ENCODE data around the gene CRYBA2. TPM values are rescaled to one million over a fixed set of nuclear protein-coding genes. Genes with fewer than 3 reads are reported as not detected.

The CRYBA2 gene
- total RNA-seq, 1 donor from 2014 or later = not detected

DNA sequence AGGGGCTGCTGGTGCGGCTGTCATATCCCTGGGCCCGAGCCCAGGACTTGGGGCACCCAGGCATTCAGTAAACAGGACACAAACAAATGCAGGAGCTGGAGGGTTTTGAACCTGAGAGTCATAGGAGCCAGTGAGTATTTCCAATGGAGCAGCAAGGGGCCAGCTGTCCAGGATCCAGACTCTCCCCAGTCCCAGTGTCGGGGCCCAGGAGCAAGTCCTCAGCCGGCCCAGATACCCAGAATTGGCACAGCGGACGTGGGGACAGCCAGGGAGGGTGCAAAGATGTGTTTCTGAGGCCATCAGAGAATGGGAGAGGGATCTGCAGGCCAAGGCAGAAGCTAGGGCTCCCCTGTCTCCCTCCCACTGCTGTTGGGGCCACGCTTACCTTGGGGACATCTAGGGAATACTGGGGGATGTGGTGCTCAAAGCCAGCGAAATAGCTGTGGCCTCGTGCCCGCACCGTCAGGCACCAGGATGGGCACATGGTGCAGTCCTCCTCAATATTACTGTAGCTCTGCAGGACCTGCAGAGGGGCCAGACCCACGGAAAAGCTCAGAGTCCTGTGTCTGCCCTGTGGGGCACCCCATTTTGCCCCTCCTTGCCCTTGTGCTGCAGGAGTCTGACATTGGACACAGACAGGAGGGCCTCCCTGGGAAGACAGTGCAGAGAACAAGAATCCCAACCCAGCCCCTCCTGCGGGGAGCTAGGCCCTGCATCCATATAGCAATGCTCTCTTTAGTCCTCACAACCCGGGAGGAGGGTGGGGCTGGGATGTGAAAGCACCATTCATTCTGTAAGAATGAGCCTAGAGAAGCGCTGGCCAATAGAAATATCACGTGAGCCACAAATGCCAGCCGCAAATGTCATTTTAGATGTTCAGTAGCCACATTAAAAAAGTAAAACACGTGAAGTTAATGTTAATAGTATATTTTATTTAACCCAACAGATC lies 32.7 kb upstream of the CRYBA2 start:
- Histone ChIP-seq H3K4me1 (peaks cover 3% of the 10 kb centered on the region), H4K20me1 (ENCODE audit: low read depth) (no peaks in the 10 kb centered on the region), H3K79me2 (ENCODE audit: low read depth) (no peaks in the 10 kb centered on the region), H3K9me3 (ENCODE audit: low read depth) (no peaks in the 10 kb centered on the region), H3F3A (ENCODE audit: low read depth) (no peaks in the 10 kb centered on the region), H3K27me3 (peaks cover under 1% of the 10 kb centered on the region), H3K9ac (no peak overlapping the region), H2AFZ (replicated peaks) (no peak overlapping the region), H3K4me3 (no peak overlapping the region), H3K36me3 (no peaks in the 10 kb centered on the region), H3K4me2 (no peak overlapping the region), H3K27ac (no peak overlapping the region)
- peaks cover 3% of the 10 kb centered on the region for H3K27me3 Mint-ChIP-seq (ENCODE audit: insufficient read depth, low read depth)
- no peak for TF ChIP-seq CTCF (IDR thresholded peaks at IDR 0.05)
- no peak for TF ChIP-seq EZH2phosphoT487 (IDR thresholded peaks at IDR 0.05)
- TF ChIP-seq EZH2 (IDR thresholded peaks at IDR 0.05) = no peak
- DNase-seq (ENCODE audit: low spot score) = no peak
- no peak overlapping the region for H3K27ac Mint-ChIP-seq
- peaks cover 7% of the 10 kb centered on the region for H3K4me1 Mint-ChIP-seq
- no peaks in the 10 kb centered on the region for H3K9me3 Mint-ChIP-seq
- H3K4me3 Mint-ChIP-seq = no peak overlapping the region
- H3K36me3 Mint-ChIP-seq = no peaks in the 10 kb centered on the region

GRCh38 chr2:219024059-219024458 lies 30.8 kb upstream of the CRYBA2 start:
- H3K4me2 ChIP-seq = no peak overlapping the region
- H3K36me3 Mint-ChIP-seq = no peaks in the 10 kb centered on the region
- H3K27ac ChIP-seq = no peak overlapping the region
- H3K4me3 ChIP-seq = no peak overlapping the region
- TF ChIP-seq EZH2phosphoT487 (IDR thresholded peaks at IDR 0.05) = no peak
- no peak for TF ChIP-seq CTCF (IDR thresholded peaks at IDR 0.05)
- no peak for TF ChIP-seq EZH2 (IDR thresholded peaks at IDR 0.05)
- no peak overlapping the region for H3K27ac Mint-ChIP-seq
- H2AFZ ChIP-seq (replicated peaks) = no peak overlapping the region
- no peaks in the 10 kb centered on the region for H3K9me3 ChIP-seq (ENCODE audit: low read depth)
- peaks cover 2% of the 10 kb centered on the region for H3K4me1 Mint-ChIP-seq
- no peak overlapping the region for H3K9ac ChIP-seq
- no peaks in the 10 kb centered on the region for H3F3A ChIP-seq (ENCODE audit: low read depth)
- no peaks in the 10 kb centered on the region for H3K9me3 Mint-ChIP-seq
- no peaks in the 10 kb centered on the region for H3K36me3 ChIP-seq
- peaks cover 3% of the 10 kb centered on the region for H3K4me1 ChIP-seq
- no peaks in the 10 kb centered on the region for H3K79me2 ChIP-seq (ENCODE audit: low read depth)
- H3K27me3 Mint-ChIP-seq (ENCODE audit: insufficient read depth, low read depth) = peaks cover 4% of the 10 kb centered on the region
- DNase-seq (ENCODE audit: low spot score) = peak; percentile 50
- no peak overlapping the region for H3K4me3 Mint-ChIP-seq
- peaks cover 16% of the 10 kb centered on the region for H3K27me3 ChIP-seq
- no peaks in the 10 kb centered on the region for H4K20me1 ChIP-seq (ENCODE audit: low read depth)

DNA sequence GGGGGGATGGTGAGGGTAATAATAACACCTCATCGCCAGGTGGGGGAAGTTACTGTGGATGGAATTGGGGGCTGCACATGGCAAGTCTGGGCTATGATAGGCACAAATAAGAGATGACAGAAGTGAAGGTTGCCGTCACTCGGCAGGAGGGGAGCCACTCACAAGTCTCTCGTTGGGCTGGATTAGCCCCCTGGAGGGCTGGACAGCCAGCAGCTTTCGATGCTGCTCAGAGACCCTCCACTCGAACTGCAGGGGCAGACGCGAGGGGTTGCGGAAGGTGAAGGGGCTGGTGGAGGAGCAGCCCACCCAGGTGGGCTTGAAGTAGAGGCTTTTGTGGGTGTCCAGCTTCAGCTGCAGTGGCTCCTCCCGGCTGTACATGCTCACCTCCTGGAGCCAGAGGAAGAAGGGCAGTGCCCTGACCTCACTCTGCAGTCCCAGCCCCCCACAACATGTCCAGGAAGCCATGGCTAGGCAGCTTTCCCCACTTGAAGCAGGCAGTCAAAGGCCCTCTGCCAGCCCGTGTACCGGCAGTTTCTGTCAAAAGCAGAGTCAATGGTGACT lies 29.9 kb upstream of the CRYBA2 start:
- Histone ChIP-seq H3K36me3 (no peaks in the 10 kb centered on the region), H3F3A (ENCODE audit: low read depth) (no peaks in the 10 kb centered on the region), H3K4me1 (peaks cover 3% of the 10 kb centered on the region), H3K9me3 (ENCODE audit: low read depth) (no peaks in the 10 kb centered on the region), H3K4me3 (no peak overlapping the region), H3K27me3 (peaks cover 23% of the 10 kb centered on the region), H3K9ac (no peak overlapping the region), H4K20me1 (ENCODE audit: low read depth) (no peaks in the 10 kb centered on the region), H3K27ac (no peak overlapping the region), H2AFZ (replicated peaks) (no peak overlapping the region), H3K79me2 (ENCODE audit: low read depth) (no peaks in the 10 kb centered on the region), H3K4me2 (no peak overlapping the region)
- no peak for DNase-seq (ENCODE audit: low spot score)
- H3K27me3 Mint-ChIP-seq (ENCODE audit: insufficient read depth, low read depth) = peaks cover 4% of the 10 kb centered on the region
- TF ChIP-seq EZH2 (IDR thresholded peaks at IDR 0.05) (no peak), CTCF (IDR thresholded peaks at IDR 0.05) (no peak), EZH2phosphoT487 (IDR thresholded peaks at IDR 0.05) (no peak)
- peaks cover 2% of the 10 kb centered on the region for H3K4me1 Mint-ChIP-seq
- no peaks in the 10 kb centered on the region for H3K9me3 Mint-ChIP-seq
- H3K27ac Mint-ChIP-seq = no peak overlapping the region
- no peaks in the 10 kb centered on the region for H3K36me3 Mint-ChIP-seq
- no peak overlapping the region for H3K4me3 Mint-ChIP-seq

All from neural progenitor cell (in vitro differentiated cells).